ENCODE data around the gene LARP1. TPM values are rescaled to one million over a fixed set of nuclear protein-coding genes. Genes with fewer than 3 reads are reported as not detected.
A peak's percentile ranks its signal among the peaks of the same experiment; 100 is the strongest.
"Not testable (repeated sequence)": the region's sequence is repeated elsewhere in the genome, so short reads cannot be mapped to it uniquely, and the experiment has no call there.

LARP1 gene
- total and polyA plus RNA-seq, 5 experiments from 2014 or later = 10.9 to 180 (median 29.4) TPM

- Mint-ChIP-seq H3K27ac (peak overlapping the region; percentile 7 to 88 (median 44)), H3K4me3 (peak overlapping the region in 6 of 10 donors; percentile 0 to 44 (median 36)), H3K4me1 (peaks cover 21 to 53% (median 35%) of the 10 kb centered on the region in 4 donors), H3K36me3 (peaks cover 6 to 88% (median 26%) of the 10 kb centered on the region in 3 donors), H3K9me3 (no peaks in the 10 kb centered on the region), H3K27me3 (no peaks in the 10 kb centered on the region)
- POLR2A ChIA-PET = no interaction called here
- ATAC-seq = peak; percentile 48 to 56
- DNase-seq = peak; percentile 43 to 81 (median 60)
These were observed 56.7 kb downstream of the LARP1 start for GRCh38 chr5:154811653-154812465.

DNA sequence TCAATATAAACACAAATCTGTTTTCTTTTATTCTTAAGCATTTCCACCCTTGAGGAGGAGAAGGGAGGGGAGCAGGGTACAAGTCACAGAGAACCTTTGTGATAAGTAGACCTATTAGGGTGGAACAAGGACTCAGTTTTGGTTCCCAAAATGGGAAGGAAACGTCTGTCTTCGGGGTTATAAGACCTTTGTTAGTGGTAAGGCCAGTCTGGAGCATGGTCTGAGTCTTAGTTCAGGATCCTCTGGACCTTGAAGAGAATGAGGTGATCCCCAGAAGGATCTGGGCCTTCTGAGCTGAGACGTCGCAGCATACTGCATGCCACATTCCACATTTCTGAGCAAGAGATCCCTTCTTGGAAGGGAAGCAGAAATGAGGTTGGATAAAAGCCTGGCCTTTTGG, 58.0 kb downstream of the LARP1 start:
- Mint-ChIP-seq H3K4me1 (peaks cover 23 to 55% (median 36%) of the 10 kb centered on the region in 4 donors), H3K27me3 (no peaks in the 10 kb centered on the region), H3K36me3 (peaks cover 6 to 83% (median 22%) of the 10 kb centered on the region in 3 donors), H3K9me3 (no peaks in the 10 kb centered on the region), H3K4me3 (peak overlapping the region in 8 of 10 donors; percentile 30 to 76 (median 50)), H3K27ac (peak overlapping the region in 9 of 10 donors; percentile 9 to 96 (median 82))
- no peak for ATAC-seq
- POLR2A ChIA-PET = interaction anchor here (1.7 kb wide), 1 partner anchor 45 kb away, joined by 13 read pairs; the partner anchor contains the start of gene CNOT8
- no peak for DNase-seq

- Mint-ChIP-seq H3K27ac (peak overlapping the region; percentile 9 to 96 (median 92)), H3K4me1 (peaks cover 24 to 55% (median 39%) of the 10 kb centered on the region in 4 donors), H3K9me3 (no peaks in the 10 kb centered on the region), H3K27me3 (no peaks in the 10 kb centered on the region), H3K4me3 (peak overlapping the region in 8 of 10 donors; percentile 30 to 76 (median 54)), H3K36me3 (peaks cover 6 to 79% (median 22%) of the 10 kb centered on the region in 3 donors)
- ATAC-seq (peak; percentile 95 to 99), DNase-seq (peak; percentile 24 to 86 (median 66))
- POLR2A ChIA-PET = interaction anchor here (0.6 to 1.7 kb wide), 2 partner anchors 29 to 44 kb away, joined by 4 to 13 read pairs; partner anchors contain the start of gene CNOT8
These were observed 58.6 kb downstream of the LARP1 start for GRCh38 chr5:154813736-154814135.

DNA sequence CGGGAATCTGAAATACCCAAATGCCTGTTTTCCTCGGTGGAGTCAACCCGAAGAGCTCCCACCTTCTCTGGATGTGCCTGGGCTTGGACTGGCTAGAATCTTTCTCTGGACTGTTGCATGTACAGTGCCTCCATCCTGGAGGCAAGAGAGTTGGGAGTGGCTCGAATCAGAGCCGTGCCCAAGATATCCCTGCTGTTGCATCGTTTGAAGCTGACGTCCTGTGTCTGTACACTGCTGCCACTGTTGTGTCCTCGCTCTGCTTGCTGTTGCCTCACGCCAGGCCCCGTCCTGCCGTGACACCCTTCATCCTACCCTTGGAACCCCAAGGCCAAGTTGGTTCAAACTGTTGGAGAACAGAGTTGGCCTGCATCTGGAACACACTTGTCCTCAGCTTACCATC, 59.8 kb downstream of the LARP1 start:
- ATAC-seq (no peak), DNase-seq (no peak)
- Mint-ChIP-seq H3K4me1 (peaks cover 25 to 55% (median 46%) of the 10 kb centered on the region in 4 donors), H3K27ac (peak overlapping the region in 9 of 10 donors; percentile 75 to 87 (median 82)), H3K36me3 (peaks cover 6 to 69% (median 19%) of the 10 kb centered on the region in 3 donors), H3K27me3 (no peaks in the 10 kb centered on the region), H3K4me3 (peak overlapping the region in 1 of 10 donors; percentile 7), H3K9me3 (no peaks in the 10 kb centered on the region)
- POLR2A ChIA-PET = interaction anchor here (0.8 to 1.7 kb wide), 3 partner anchors 8 to 43 kb away, joined by 3 to 13 read pairs (median 5); partner anchors contain the start of gene CNOT8

- Mint-ChIP-seq H3K4me3 (peak overlapping the region in 1 of 10 donors; percentile 7), H3K27ac (peak overlapping the region; percentile 75 to 87 (median 83)), H3K9me3 (no peaks in the 10 kb centered on the region), H3K27me3 (no peaks in the 10 kb centered on the region), H3K4me1 (peaks cover 25 to 61% (median 49%) of the 10 kb centered on the region in 4 donors), H3K36me3 (peaks cover 6 to 61% (median 18%) of the 10 kb centered on the region in 3 donors)
- ATAC-seq = no peak
- no peak for DNase-seq
- POLR2A ChIA-PET = no interaction called here
These were observed 60.6 kb downstream of the LARP1 start for GRCh38 chr5:154815684-154816247.

GRCh38 chr5:154816891-154817492, 61.8 kb downstream of the LARP1 start:
- H3K27me3 Mint-ChIP-seq = no peaks in the 10 kb centered on the region
- DNase-seq (no peak), ATAC-seq (no peak)
- H3K36me3 Mint-ChIP-seq = peaks cover 1 to 49% (median 12%) of the 10 kb centered on the region in 3 donors
- H3K4me1 Mint-ChIP-seq = peaks cover 25 to 60% (median 49%) of the 10 kb centered on the region in 4 donors
- POLR2A ChIA-PET = interaction anchor here (1.3 kb wide), 1 partner anchor 19 kb away, joined by 3 read pairs; no protein-coding TSS in a partner anchor
- H3K27ac Mint-ChIP-seq = peak overlapping the region in 9 of 10 donors; percentile 58 to 87 (median 79)
- H3K9me3 Mint-ChIP-seq = no peaks in the 10 kb centered on the region
- H3K4me3 Mint-ChIP-seq = no peak overlapping the region

DNA sequence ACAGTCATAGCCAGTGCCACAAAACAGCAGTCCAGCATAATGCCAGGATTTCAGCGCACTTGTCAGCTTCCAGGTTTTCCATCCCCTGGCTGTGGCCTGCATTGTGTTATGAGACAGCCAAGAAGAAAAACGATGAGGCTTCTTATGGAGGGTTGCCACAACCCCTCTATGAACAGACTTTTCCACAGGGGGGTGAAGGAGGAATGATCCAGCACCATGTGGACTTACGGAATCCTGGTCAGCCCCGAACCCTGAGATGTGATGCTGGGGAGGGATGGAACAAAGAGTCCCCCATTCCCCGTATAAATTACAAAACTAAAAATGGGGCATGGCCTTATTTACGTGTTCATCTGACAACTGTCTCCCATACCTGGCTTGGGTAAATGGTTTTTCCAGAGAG, 62.6 kb downstream of the LARP1 start:
- no peak for DNase-seq
- peak overlapping the region in 1 of 10 donors; percentile 4 for H3K4me3 Mint-ChIP-seq
- no peaks in the 10 kb centered on the region for H3K27me3 Mint-ChIP-seq
- peaks cover 22 to 52% (median 43%) of the 10 kb centered on the region in 4 donors for H3K4me1 Mint-ChIP-seq
- POLR2A ChIA-PET = interaction anchor here (1.3 kb wide), 1 partner anchor 18 kb away, joined by 3 read pairs; no protein-coding TSS in a partner anchor
- no peak for ATAC-seq
- no peaks in the 10 kb centered on the region for H3K9me3 Mint-ChIP-seq
- peak overlapping the region in 7 of 10 donors; percentile 7 to 87 (median 72) for H3K27ac Mint-ChIP-seq
- H3K36me3 Mint-ChIP-seq = peaks cover 0 to 45% (median 8%) of the 10 kb centered on the region in 3 donors

DNA sequence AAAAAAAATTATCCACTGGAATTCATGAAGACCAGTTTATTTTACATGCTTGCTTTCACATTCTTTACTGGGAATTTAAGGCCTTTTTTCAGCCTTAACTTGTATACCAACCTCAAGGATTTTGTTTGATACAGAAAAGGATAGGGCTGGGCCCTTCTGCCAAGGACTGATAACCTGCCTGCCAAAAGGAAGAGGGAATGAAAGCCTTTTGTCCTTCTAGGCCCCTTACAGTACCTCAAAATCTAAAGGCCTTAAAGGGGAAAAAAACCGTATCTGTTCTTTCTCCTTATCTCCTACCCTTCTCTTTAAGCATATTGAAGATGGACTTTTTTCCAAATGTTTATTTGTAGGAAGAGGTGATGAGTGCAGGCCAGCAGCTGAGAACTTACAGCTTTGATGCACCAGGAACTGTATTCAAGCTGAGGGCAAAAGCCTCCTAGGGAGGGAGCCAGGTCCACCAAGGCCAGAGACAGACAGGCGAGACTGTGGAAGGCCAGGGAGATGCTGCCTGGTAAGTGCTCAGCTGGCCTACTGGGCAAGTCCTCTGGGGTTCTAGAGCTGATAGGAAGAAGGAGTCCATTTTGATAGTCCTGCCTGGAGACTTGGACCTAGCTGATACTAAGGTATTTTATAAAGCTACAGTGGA, 63.4 kb downstream of the LARP1 start:
- no peaks in the 10 kb centered on the region for H3K27me3 Mint-ChIP-seq
- peaks cover 0 to 40% (median 8%) of the 10 kb centered on the region in 3 donors for H3K36me3 Mint-ChIP-seq
- POLR2A ChIA-PET = interaction anchor here (1.3 kb wide), 1 partner anchor 17 kb away, joined by 3 read pairs; no protein-coding TSS in a partner anchor
- no peak for ATAC-seq
- no peaks in the 10 kb centered on the region for H3K9me3 Mint-ChIP-seq
- peaks cover 20 to 44% (median 35%) of the 10 kb centered on the region in 4 donors for H3K4me1 Mint-ChIP-seq
- no peak overlapping the region for H3K4me3 Mint-ChIP-seq
- H3K27ac Mint-ChIP-seq = peak overlapping the region in 7 of 10 donors; percentile 4 to 87 (median 42)
- no peak for DNase-seq

DNA sequence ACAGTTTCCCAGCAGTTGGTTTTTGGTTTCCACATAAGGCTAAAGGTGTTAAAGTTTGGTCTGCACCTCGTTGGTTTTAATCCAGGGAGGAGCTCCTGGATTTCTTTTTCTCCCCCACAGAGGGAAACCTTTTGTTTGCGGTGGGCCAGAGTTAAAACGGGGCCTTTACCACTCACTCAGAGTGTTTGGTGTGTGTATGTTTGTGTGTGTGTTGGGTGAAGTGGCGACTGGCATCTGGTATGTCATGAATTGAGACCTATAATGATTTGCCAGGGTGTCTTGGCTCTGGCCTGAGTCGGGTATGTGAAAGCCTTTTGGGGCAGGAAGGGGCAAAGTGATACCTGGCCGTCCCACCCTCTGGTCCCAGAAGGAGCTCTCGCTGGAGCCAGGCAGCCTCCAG, 64.4 kb downstream of the LARP1 start:
- H3K27me3 Mint-ChIP-seq = no peaks in the 10 kb centered on the region
- POLR2A ChIA-PET = no interaction called here
- H3K36me3 Mint-ChIP-seq = peaks cover 0 to 34% (median 6%) of the 10 kb centered on the region in 3 donors
- peaks cover 17 to 38% (median 30%) of the 10 kb centered on the region in 4 donors for H3K4me1 Mint-ChIP-seq
- no peak overlapping the region for H3K4me3 Mint-ChIP-seq
- no peak for ATAC-seq
- peak overlapping the region in 8 of 10 donors; percentile 4 to 85 (median 36) for H3K27ac Mint-ChIP-seq
- no peaks in the 10 kb centered on the region for H3K9me3 Mint-ChIP-seq
- no peak for DNase-seq

- Mint-ChIP-seq H3K27me3 (no peaks in the 10 kb centered on the region), H3K4me1 (peaks cover 14 to 29% (median 23%) of the 10 kb centered on the region in 4 donors), H3K36me3 (peaks cover 0 to 26% (median 2%) of the 10 kb centered on the region in 3 donors), H3K27ac (peak overlapping the region in 5 of 10 donors; percentile 31 to 51 (median 40)), H3K9me3 (no peaks in the 10 kb centered on the region), H3K4me3 (peak overlapping the region in 1 of 10 donors; percentile 16)
- DNase-seq (no peak), ATAC-seq (no peak)
- POLR2A ChIA-PET = interaction anchor here (1.0 kb wide), 1 partner anchor 38 kb away, joined by 4 read pairs; the partner anchor contains the start of gene CNOT8
These were observed 65.2 kb downstream of the LARP1 start for GRCh38 chr5:154820383-154820782.

- ATAC-seq, H3K27me3 Mint-ChIP-seq, H3K4me3 Mint-ChIP-seq, H3K9me3 Mint-ChIP-seq, DNase-seq: not testable (repeated sequence)
- Mint-ChIP-seq H3K27ac (peak overlapping the region in 1 of 10 donors; percentile 48), H3K4me1 (peaks cover 13 to 28% (median 14%) of the 10 kb centered on the region in 4 donors), H3K36me3 (peaks cover 0 to 11% (median 2%) of the 10 kb centered on the region in 3 donors)
- POLR2A ChIA-PET = interaction anchor here (0.6 to 0.9 kb wide), 2 partner anchors 8 to 60 kb away, joined by 3 to 5 read pairs; no protein-coding TSS in a partner anchor
These were observed 67.7 kb downstream of the LARP1 start for GRCh38 chr5:154822896-154823295.
